GM21576 (cell line): ENCODE data around the gene PDP2.

Source experiments
- ATAC-seq: cut with Tn5 transposase; IDR thresholded peaks from one replicate; pipeline ENCODE4 v1.9.1; 2021; ENCODE audit warnings: mild to moderate bottlenecking, moderate library complexity; ENCODE audit not compliant: unreplicated experiment

PDP2 gene

GRCh38 chr16:66917741-66918140 lies 37.4 kb downstream of the PDP2 start:
- ATAC-seq, result no peak

GRCh38 chr16:66918355-66918754 lies 38.0 kb downstream of the PDP2 start:
- no peak for ATAC-seq

- ATAC-seq, result no peak
Measured at GRCh38 chr16:66918803-66919568, 38.7 kb downstream of the PDP2 start, which contains the start of gene CDH16. Gene CDH16 (minus strand): TSS chr16:66918885. CDS start chr16:66918065, 820 bp downstream.

- ATAC-seq, result no peak
Measured at GRCh38 chr16:66919569-66920298, 39.4 kb downstream of the PDP2 start.

GRCh38 chr16:66920299-66920590 lies 39.9 kb downstream of the PDP2 start:
- ATAC-seq, result no peak

- ATAC-seq, result no peak
Measured at GRCh38 chr16:66920924-66921680, 40.8 kb downstream of the PDP2 start.

GRCh38 chr16:66921729-66922450 lies 41.6 kb downstream of the PDP2 start:
- no peak for ATAC-seq

- ATAC-seq, result no peak
Measured at GRCh38 chr16:66923247-66923731, 43.0 kb downstream of the PDP2 start.

- ATAC-seq, result no peak
Measured at GRCh38 chr16:66923866-66924265, 43.6 kb downstream of the PDP2 start.

GRCh38 chr16:66924527-66925321 lies 44.4 kb downstream of the PDP2 start:
- ATAC-seq, result no peak

- ATAC-seq, result no peak
Measured at GRCh38 chr16:66925322-66925840, 45.1 kb downstream of the PDP2 start, which contains the start of gene RRAD. Gene RRAD (minus strand): TSS chr16:66925535. CDS start chr16:66925179, 356 bp downstream.

GRCh38 chr16:66926171-66926947 lies 46.0 kb downstream of the PDP2 start:
- no peak for ATAC-seq

GRCh38 chr16:66926961-66927436 lies 46.7 kb downstream of the PDP2 start:
- ATAC-seq, result no peak

GRCh38 chr16:66927918-66928649 lies 47.8 kb downstream of the PDP2 start:
- ATAC-seq, result no peak

GRCh38 chr16:66928702-66929388 lies 48.5 kb downstream of the PDP2 start:
- ATAC-seq, result no peak

GRCh38 chr16:66930189-66930588 lies 49.9 kb downstream of the PDP2 start:
- ATAC-seq, result no peak

- ATAC-seq, result no peak
Measured at GRCh38 chr16:66931665-66932064, 51.4 kb downstream of the PDP2 start.

GRCh38 chr16:66932076-66932475 lies 51.8 kb downstream of the PDP2 start:
- ATAC-seq, result no peak
